Motor neuron (in vitro differentiated cells): ENCODE results near the gene TBRG4. TPM values are rescaled to one million over a fixed set of nuclear protein-coding genes. Genes with fewer than 3 reads are reported as not detected.

Experiments used
- ATAC-seq, 8 experiments: fragments of 200-7000 bp; cut with Tn5 transposase; replicated peaks in 6 of 8; 2 replicates each; pipeline ENCODE4 v1.8.0; 2021; ENCODE audit warnings: mild to moderate bottlenecking in 8 of 8, moderate library complexity in 8 of 8
- H3K27ac ChIP-seq, 2 donors: fragments of 250-450 bp; sonication (Bioruptor Pico); 2 replicates each; pipeline ENCODE4 v1.9.0; 2021; ENCODE audit warnings: antibody characterized with exemption in 2 of 2, mild to moderate bottlenecking in 2 of 2, moderate library complexity in 1 of 2
- H3K4me1 ChIP-seq, 2 donors: fragments of 250-450 bp; sonication (Bioruptor Pico); replicated peaks in 1 of 2; 2 replicates each; pipeline ENCODE4 v1.6.1; 2021; ENCODE audit warnings: antibody characterized with exemption in 2 of 2, mild to moderate bottlenecking in 2 of 2, moderate library complexity in 1 of 2
- H3K4me3 ChIP-seq, 5 donors: fragments of 250-450 bp; sonication (Bioruptor Pico); 2 replicates each; pipeline ENCODE4 v1.9.0; 2021; ENCODE audit warnings: antibody characterized with exemption in 5 of 5, mild to moderate bottlenecking in 5 of 5, moderate library complexity in 4 of 5
- WGBS, 10 experiments: fragments of 450-650 bp; shearing (Covaris generic); methylation state at CpG; one replicate each; pipeline ENCODE4 v1.0.0; 2022; 5-methylcytosine and 5-hydroxymethylcytosine counted together
- in situ Hi-C, 9 experiments: fragments of 400-800 bp; cut with MboI; loops; one replicate each; pipeline ENCODE4 v1.15.0; 2021; ENCODE audit warnings: low sequenced_read_pairs in 9 of 9, low pct_unique_long_range_greater_than_20kb in 2 of 9; ENCODE audit not compliant: unreplicated experiment in 9 of 9
- total RNA-seq, 8 experiments: library from RNA; unstranded; fragments of 300-600 nt; gene quantifications; 2 replicates each; pipeline versions ENCODE4 v1.2.3 to v1.2.4, GENCODE V29; 2022

The TBRG4 gene
- total RNA-seq, 8 experiments from 2014 or later, result 27.4 to 104 (median 44.1) TPM

GRCh38 chr7:45074528-45075354 lies 36.8 kb downstream of the TBRG4 start:
- in situ Hi-C loops, result no loop called here
- H3K27ac ChIP-seq, result peak overlapping the region; percentile 86 to 87
- WGBS, 10 experiments, result 74 to 100% (median 81%) methylated on average over 1 to 6 of the region's 16 CpGs; no CpG with 5 or more reads in 5 of the 10 experiments
- no peak for ATAC-seq
- H3K4me3 ChIP-seq, result no peak overlapping the region
- peaks cover 13 to 16% of the 10 kb centered on the region in 2 donors for H3K4me1 ChIP-seq

GRCh38 chr7:45073786-45074527 lies 37.5 kb downstream of the TBRG4 start:
- in situ Hi-C loops, result no loop called here
- peak in 3 of 8 experiments; percentile 16 to 45 (median 38) for ATAC-seq
- Histone ChIP-seq H3K4me3 (no peak overlapping the region), H3K4me1 (peaks cover 13 to 16% of the 10 kb centered on the region in 2 donors), H3K27ac (peak overlapping the region; percentile 86 to 87)
- 40 to 100% (median 84%) methylated on average over 1 to 8 of the region's 15 CpGs; no CpG with 5 or more reads in 4 of the 10 experiments for WGBS, 10 experiments

DNA sequence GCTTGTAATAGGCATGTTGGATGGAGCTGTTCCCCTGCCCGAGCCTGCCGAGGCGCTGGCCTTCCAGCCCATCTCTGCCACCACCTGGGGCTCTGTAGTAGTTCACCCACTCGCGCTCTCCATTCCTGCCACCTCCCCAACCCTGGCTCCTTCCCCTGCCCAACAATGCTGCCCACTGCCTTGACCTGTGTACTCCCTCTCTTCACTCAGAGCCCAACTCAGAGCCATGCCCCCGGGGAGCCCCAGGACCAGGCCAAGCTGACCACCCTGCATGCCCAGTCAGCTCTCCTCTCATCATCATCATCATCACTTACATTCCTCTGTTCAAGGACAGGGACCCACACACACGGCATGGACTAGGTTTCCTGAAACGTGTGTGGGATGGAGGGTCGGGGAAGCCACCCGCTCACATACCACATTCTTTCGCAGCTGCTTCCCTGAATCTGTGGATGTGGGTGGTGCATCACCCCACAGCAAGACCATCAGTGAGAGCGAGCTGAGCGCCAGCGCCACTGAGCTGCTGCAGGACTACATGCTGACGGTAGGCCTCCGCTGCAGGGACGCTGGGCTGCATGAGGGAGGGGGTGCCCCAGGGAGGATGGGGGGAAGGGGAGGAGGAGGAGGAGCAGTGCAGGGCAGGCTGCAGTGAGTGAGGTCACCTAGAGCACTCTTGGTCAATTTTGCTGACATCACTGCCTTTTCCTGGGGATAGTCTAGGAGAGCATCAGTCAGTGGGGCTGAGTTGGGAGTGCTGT lies 38.3 kb downstream of the TBRG4 start:
- WGBS, 10 experiments, result 38 to 87% (median 63%) methylated on average over 1 to 5 of the region's 17 CpGs; no CpG with 5 or more reads in 4 of the 10 experiments
- H3K4me3 ChIP-seq, result no peak overlapping the region
- ATAC-seq, result peak in 7 of 8 experiments; percentile 19 to 94 (median 93)
- H3K4me1 ChIP-seq, result peaks cover 13 to 16% of the 10 kb centered on the region in 2 donors
- peak overlapping the region; percentile 86 to 87 for H3K27ac ChIP-seq
- in situ Hi-C loops, result no loop called here

DNA sequence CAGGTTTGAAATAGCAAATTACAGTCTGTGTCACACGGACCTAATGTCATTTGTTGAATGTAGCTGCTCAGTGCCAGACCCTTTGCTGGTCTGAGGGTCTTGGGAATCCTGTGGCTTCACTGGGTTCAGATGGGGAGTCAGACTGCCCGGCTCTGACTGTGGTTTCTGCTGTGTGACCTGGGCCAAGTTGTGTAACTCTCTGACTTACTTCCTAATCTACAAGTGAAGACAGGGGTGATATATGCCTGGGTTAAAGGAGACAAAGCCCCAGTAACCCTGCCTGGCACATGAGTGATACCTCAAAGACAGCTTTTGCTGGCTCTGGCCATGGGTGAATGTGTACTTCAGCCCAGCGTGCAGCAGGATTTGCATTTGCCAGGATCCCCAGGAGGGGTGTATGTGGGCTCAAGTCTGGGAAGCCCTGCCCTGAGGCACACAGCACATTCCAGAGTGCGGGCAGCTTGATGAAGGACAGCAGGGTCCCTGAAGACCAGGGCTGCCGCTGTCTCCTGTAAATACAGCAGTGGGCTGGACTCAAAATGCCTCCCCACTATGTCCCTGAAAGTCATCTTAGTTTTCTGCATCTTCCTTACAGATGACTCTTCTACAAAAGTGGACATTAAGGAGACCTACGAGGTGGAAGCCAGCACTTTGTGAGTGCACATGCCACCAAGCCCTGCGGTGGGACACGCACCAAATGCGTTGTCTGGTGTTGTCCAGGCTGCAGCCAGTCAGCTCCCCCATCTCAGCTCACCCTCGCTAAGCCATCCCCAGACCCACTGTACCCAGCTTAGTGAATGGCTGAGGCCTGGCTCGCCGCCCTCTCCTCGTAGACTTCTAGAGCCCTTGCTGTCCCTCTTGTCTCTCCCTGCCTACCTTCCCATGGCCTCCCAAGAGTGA lies 39.1 kb downstream of the TBRG4 start:
- in situ Hi-C loops, result no loop called here
- whole genome bisulfite sequencing, 10 experiments, result 60 to 100% (median 97%) methylated on average over 1 to 7 of the region's 13 CpGs; no CpG with 5 or more reads in 2 of the 10 experiments
- ATAC-seq, result peak in 1 of 8 experiments; percentile 57
- peak overlapping the region; percentile 86 to 87 for H3K27ac ChIP-seq
- no peak overlapping the region for H3K4me3 ChIP-seq
- peaks cover 13 to 16% of the 10 kb centered on the region in 2 donors for H3K4me1 ChIP-seq

- 40 to 100% (median 81%) methylated on average over 1 to 3 of the region's 3 CpGs; no CpG with 5 or more reads in 4 of the 10 experiments for WGBS, 10 experiments
- Histone ChIP-seq H3K27ac (no peak overlapping the region), H3K4me3 (no peak overlapping the region), H3K4me1 (peaks cover 13 to 16% of the 10 kb centered on the region in 2 donors)
- ATAC-seq, result no peak
- in situ Hi-C loops, result no loop called here
Observed at GRCh38 chr7:45071528-45071927, 40.0 kb downstream of the TBRG4 start.

DNA sequence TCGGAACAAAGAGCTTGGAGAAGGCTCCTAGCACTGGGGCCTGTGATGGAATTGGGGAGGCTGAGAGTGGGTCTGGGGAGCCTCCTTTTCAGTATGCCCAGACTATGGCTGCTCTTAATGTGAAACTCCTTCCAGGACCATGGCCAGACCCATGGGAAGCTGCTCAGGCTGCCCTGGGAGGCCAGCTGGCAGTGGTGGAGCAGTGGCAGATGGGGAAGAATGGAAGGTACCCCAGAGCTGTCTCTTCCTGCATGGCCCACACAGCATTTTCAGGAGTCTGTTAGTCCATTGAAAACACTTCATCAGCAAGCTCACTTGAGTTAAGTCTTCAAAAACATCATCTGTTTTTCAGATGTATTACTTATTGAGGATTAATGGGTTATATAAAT lies 41.2 kb downstream of the TBRG4 start:
- H3K27ac ChIP-seq, result no peak overlapping the region
- H3K4me1 ChIP-seq, result peaks cover 13 to 16% of the 10 kb centered on the region in 2 donors
- 100% methylated on average over 1 of the region's 1 CpG; no CpG with 5 or more reads in 9 of the 10 experiments for WGBS, 10 experiments
- H3K4me3 ChIP-seq, result no peak overlapping the region
- ATAC-seq, result no peak
- in situ Hi-C loops, result no loop called here

GRCh38 chr7:45069444-45070253 lies 41.8 kb downstream of the TBRG4 start:
- Histone ChIP-seq H3K4me3 (no peak overlapping the region), H3K4me1 (peaks cover 13 to 16% of the 10 kb centered on the region in 2 donors), H3K27ac (no peak overlapping the region)
- no peak for ATAC-seq
- in situ Hi-C loops, result no loop called here
- 100% methylated on average over 1 to 4 of the region's 15 CpGs; no CpG with 5 or more reads in 6 of the 10 experiments for WGBS, 10 experiments

GRCh38 chr7:45068236-45069023 lies 43.1 kb downstream of the TBRG4 start:
- peaks cover 8% of the 10 kb centered on the region in 2 donors for H3K4me1 ChIP-seq
- H3K27ac ChIP-seq, result no peak overlapping the region
- ATAC-seq, result peak in 1 of 8 experiments; percentile 25
- WGBS, 10 experiments, result 90 to 100% (median 98%) methylated on average over 4 to 8 of the region's 15 CpGs; no CpG with 5 or more reads in 6 of the 10 experiments
- in situ Hi-C loops, result no loop called here
- no peak overlapping the region for H3K4me3 ChIP-seq

GRCh38 chr7:45067582-45067981 lies 43.9 kb downstream of the TBRG4 start:
- ATAC-seq, result no peak
- WGBS, 10 experiments, result 83 to 100% (median 100%) methylated on average over 1 to 2 of the region's 3 CpGs; no CpG with 5 or more reads in 7 of the 10 experiments
- H3K27ac ChIP-seq, result no peak overlapping the region
- no peak overlapping the region for H3K4me3 ChIP-seq
- in situ Hi-C loops, result no loop called here
- H3K4me1 ChIP-seq, result peaks cover 0 to under 1% of the 10 kb centered on the region in 2 donors

- no peak for ATAC-seq
- Histone ChIP-seq H3K27ac (no peak overlapping the region), H3K4me3 (no peak overlapping the region), H3K4me1 (no peaks in the 10 kb centered on the region)
- 80 to 100% (median 94%) methylated on average over 1 to 5 of the region's 7 CpGs; no CpG with 5 or more reads in 4 of the 10 experiments for WGBS, 10 experiments
- in situ Hi-C loops, result no loop called here
Observed at GRCh38 chr7:45066409-45066808, 45.1 kb downstream of the TBRG4 start.
